Stimulated activated naive B cell treated with anti-CD40 and anti-IgM and Interleukin-4, amounts not matched to agents 10 μg/mL and 1 μg/mL and 100 μg/mL, for 72 hours (primary cell): Measurements from ENCODE around the gene TMEM229A.
"Not testable (repeated sequence)": the region's sequence is repeated elsewhere in the genome, so short reads cannot be mapped to it uniquely, and the experiment has no call there.

ENCODE experiments used
- ATAC-seq, 2 donors: fragments of 150-1000 bp; cut with Tn5 transposase; replicated peaks; 2 replicates each; pipeline ENCODE4 v1.10.0; 2021; ENCODE audit warnings: moderate library complexity in 1 of 2
- DNase-seq: peaks from one replicate; pipeline ENCODE4 v3.0.0; 2021
- H3K27ac Mint-ChIP-seq: one replicate; pipeline ENCODE4 v1.8.0; 2022; ENCODE audit warnings: mild to moderate bottlenecking, mixed read lengths
- H3K27me3 Mint-ChIP-seq, 2 donors: one replicate each; pipeline ENCODE4 v1.8.0; 2022; ENCODE audit warnings: mixed read lengths in 2 of 2
- H3K36me3 Mint-ChIP-seq, 2 donors: one replicate each; pipeline ENCODE4 v1.8.0; 2022; ENCODE audit warnings: mixed read lengths in 2 of 2, mild to moderate bottlenecking in 1 of 2
- H3K4me1 Mint-ChIP-seq, 2 donors: one replicate each; pipeline ENCODE4 v1.8.0; 2022; ENCODE audit warnings: mixed read lengths in 2 of 2, mild to moderate bottlenecking in 1 of 2
- H3K4me3 Mint-ChIP-seq, 2 donors: one replicate each; pipeline ENCODE4 v1.8.0; 2022; ENCODE audit warnings: mild to moderate bottlenecking in 2 of 2, mixed read lengths in 2 of 2, moderate library complexity in 1 of 2
- H3K9me3 Mint-ChIP-seq, 2 donors: one replicate each; pipeline ENCODE4 v1.8.0; 2022; ENCODE audit warnings: mixed read lengths in 2 of 2, mild to moderate bottlenecking in 1 of 2

TMEM229A gene

DNA sequence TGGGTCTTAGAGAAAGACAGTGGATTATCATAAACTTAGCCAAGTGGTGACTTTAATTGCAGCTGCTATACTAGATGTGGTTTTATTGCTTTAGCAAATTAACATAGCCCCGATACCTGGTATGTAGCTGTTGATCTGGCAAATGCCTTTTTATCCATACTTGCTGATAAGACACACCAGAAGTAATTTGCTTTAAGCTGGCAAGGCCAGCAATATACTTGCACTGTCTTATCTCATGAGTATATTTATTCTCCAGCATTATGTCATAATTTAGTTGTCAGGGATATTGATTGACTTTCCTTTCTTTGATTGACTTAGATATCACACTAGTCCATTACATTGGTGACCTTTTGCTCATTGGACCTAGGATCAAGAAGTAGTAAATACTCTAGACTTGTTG lies 12.8 kb downstream of the TMEM229A start:
- no peaks in the 10 kb centered on the region for H3K4me1 Mint-ChIP-seq

DNA sequence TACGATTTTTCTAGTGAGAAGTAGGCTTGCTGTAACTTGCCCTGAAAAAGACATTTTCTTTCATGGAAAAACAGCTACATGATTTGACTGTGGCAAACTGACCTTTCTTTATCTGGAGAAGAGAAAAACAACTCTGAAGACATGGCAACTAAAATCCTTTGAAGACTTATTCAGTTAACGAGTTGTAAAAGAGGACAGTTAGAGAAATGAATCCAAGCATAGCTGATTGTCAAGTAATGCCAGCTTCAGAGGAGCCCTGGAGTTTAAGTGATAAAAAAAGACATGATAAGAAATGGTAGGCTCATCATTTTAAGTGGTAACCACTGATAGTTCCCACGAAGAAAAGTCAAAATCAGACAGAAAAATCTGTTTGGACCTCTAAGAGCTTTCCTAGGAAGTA lies 19.6 kb downstream of the TMEM229A start:
- Mint-ChIP-seq H3K4me1 (no peaks in the 10 kb centered on the region), H3K27ac (no peak overlapping the region), H3K9me3 (no peaks in the 10 kb centered on the region), H3K4me3 (no peak overlapping the region), H3K27me3 (no peaks in the 10 kb centered on the region), H3K36me3 (no peaks in the 10 kb centered on the region)
- no peak for ATAC-seq
- DNase-seq = no peak

More for the DNA sequence above, 12.8 kb downstream of the TMEM229A start:
- Mint-ChIP-seq H3K36me3 (no peaks in the 10 kb centered on the region), H3K27me3 (no peaks in the 10 kb centered on the region), H3K27ac (no peak overlapping the region), H3K4me3 (no peak overlapping the region), H3K9me3 (peaks cover 0 to 2% of the 10 kb centered on the region in 2 donors)
- DNase-seq (no peak), ATAC-seq (no peak)

- H3K4me3 Mint-ChIP-seq = no peak overlapping the region
- ATAC-seq (no peak), DNase-seq (no peak)
- H3K9me3 Mint-ChIP-seq = no peaks in the 10 kb centered on the region
- H3K27ac Mint-ChIP-seq = no peak overlapping the region
- H3K4me1 Mint-ChIP-seq = no peaks in the 10 kb centered on the region
- no peaks in the 10 kb centered on the region for H3K36me3 Mint-ChIP-seq
- H3K27me3 Mint-ChIP-seq = no peaks in the 10 kb centered on the region
Measured at GRCh38 chr7:124012864-124013263, 20.0 kb downstream of the TMEM229A start.

DNA sequence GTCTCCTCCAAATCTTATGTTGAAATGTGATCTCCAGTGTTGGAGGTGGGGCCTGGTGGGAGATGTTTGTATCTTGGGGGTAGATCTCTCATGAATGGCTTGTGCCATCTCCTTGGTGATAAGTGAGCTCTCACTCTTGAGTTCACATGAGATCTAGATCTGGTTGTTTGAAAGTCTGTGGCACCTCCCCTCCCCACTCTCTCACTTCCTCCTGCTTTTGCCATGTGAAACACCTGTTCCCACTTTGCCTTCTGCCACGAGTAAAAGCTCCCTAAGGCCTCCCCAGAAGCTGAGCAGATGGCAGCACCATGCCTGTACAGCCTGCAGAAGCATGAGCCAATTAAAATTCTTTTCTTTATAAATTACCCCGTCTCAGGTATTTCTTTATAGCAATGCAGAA lies 23.5 kb downstream of the TMEM229A start:
- Mint-ChIP-seq H3K27ac (no peak overlapping the region), H3K4me3 (no peak overlapping the region), H3K4me1 (no peaks in the 10 kb centered on the region), H3K27me3 (no peaks in the 10 kb centered on the region), H3K9me3 (no peaks in the 10 kb centered on the region), H3K36me3 (no peaks in the 10 kb centered on the region)
- DNase-seq (no peak), ATAC-seq (no peak)

- H3K4me1 Mint-ChIP-seq, H3K27ac Mint-ChIP-seq: not testable (repeated sequence)
Measured at GRCh38 chr7:124008296-124008695, 24.6 kb downstream of the TMEM229A start.

DNA sequence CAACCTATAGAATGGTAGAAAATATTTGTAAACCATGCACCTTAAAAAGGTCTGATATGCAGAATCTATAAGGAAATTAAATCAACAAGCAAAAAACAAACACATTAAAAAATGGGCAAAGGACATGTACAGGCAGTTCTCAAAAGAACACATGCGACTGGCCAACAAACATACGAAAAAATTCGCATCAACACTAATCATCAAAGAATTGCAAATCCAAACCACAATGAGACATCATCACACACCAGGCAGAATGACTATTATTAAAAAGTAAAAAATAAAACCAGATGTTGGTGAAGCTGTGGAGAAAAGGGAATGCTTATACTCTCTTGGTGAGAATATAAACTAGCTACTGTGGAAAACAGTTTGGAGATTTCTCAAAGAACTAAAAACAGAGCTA lies 33.2 kb downstream of the TMEM229A start:
- no peaks in the 10 kb centered on the region for H3K27me3 Mint-ChIP-seq
- no peaks in the 10 kb centered on the region for H3K36me3 Mint-ChIP-seq
- DNase-seq (no peak), ATAC-seq (no peak)
- no peaks in the 10 kb centered on the region for H3K4me1 Mint-ChIP-seq
- no peak overlapping the region for H3K4me3 Mint-ChIP-seq
- peaks cover 16 to 18% of the 10 kb centered on the region in 2 donors for H3K9me3 Mint-ChIP-seq
- H3K27ac Mint-ChIP-seq = no peak overlapping the region

More at GRCh38 chr7:124008296-124008695, 24.6 kb downstream of the TMEM229A start:
- not testable (repeated sequence) for H3K4me3 Mint-ChIP-seq, H3K9me3 Mint-ChIP-seq, DNase-seq, H3K27me3 Mint-ChIP-seq, ATAC-seq, H3K36me3 Mint-ChIP-seq

DNA sequence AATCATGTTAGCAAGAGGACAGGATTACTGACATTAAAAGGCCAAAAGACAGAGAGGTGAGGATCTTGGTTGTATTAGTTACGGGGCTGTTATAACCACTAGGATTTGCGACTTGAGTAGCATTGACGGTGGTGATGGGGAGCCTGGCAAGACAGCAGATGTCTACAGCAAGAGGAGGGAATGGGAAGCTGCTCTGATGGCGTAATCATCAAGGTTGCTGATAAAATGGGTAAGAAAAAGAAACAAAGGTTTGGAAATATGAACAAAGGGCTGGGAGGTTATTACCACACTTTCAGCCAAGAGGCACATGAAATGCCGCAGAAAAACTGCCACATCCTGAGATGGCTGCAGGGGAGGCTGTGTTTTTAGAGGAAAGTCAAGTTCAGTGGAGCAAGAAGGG lies 33.9 kb downstream of the TMEM229A start:
- Mint-ChIP-seq H3K36me3 (no peaks in the 10 kb centered on the region), H3K27me3 (no peaks in the 10 kb centered on the region), H3K9me3 (peaks cover 16 to 18% of the 10 kb centered on the region in 2 donors), H3K4me1 (no peaks in the 10 kb centered on the region), H3K27ac (no peak overlapping the region), H3K4me3 (no peak overlapping the region)
- DNase-seq = no peak
- ATAC-seq = no peak

GRCh38 chr7:123996327-123996625 lies 36.6 kb downstream of the TMEM229A start:
- Mint-ChIP-seq H3K9me3 (peaks cover 5 to 10% of the 10 kb centered on the region in 2 donors), H3K4me1 (no peaks in the 10 kb centered on the region), H3K4me3 (no peak overlapping the region), H3K27me3 (no peaks in the 10 kb centered on the region), H3K27ac (no peak overlapping the region), H3K36me3 (no peaks in the 10 kb centered on the region)
- DNase-seq = no peak
- ATAC-seq = no peak

- H3K4me1 Mint-ChIP-seq = no peaks in the 10 kb centered on the region
- no peaks in the 10 kb centered on the region for H3K36me3 Mint-ChIP-seq
- no peak for ATAC-seq
- no peaks in the 10 kb centered on the region for H3K27me3 Mint-ChIP-seq
- no peak overlapping the region for H3K4me3 Mint-ChIP-seq
- H3K9me3 Mint-ChIP-seq = peaks cover 3 to 8% of the 10 kb centered on the region in 2 donors
- no peak for DNase-seq
- H3K27ac Mint-ChIP-seq = no peak overlapping the region
Measured at GRCh38 chr7:123995617-123996326, 37.1 kb downstream of the TMEM229A start.

- no peaks in the 10 kb centered on the region for H3K27me3 Mint-ChIP-seq
- H3K4me3 Mint-ChIP-seq = no peak overlapping the region
- ATAC-seq = no peak
- H3K27ac Mint-ChIP-seq = no peak overlapping the region
- H3K9me3 Mint-ChIP-seq = peaks cover 7 to 10% of the 10 kb centered on the region in 2 donors
- no peaks in the 10 kb centered on the region for H3K36me3 Mint-ChIP-seq
- H3K4me1 Mint-ChIP-seq = no peaks in the 10 kb centered on the region
- DNase-seq = no peak
Measured at GRCh38 chr7:123994449-123994848, 38.4 kb downstream of the TMEM229A start.

- peaks cover 10% of the 10 kb centered on the region in 2 donors for H3K9me3 Mint-ChIP-seq
- H3K36me3 Mint-ChIP-seq = no peaks in the 10 kb centered on the region
- no peaks in the 10 kb centered on the region for H3K4me1 Mint-ChIP-seq
- ATAC-seq (no peak), DNase-seq (no peak)
- no peak overlapping the region for H3K4me3 Mint-ChIP-seq
- H3K27ac Mint-ChIP-seq = no peak overlapping the region
- no peaks in the 10 kb centered on the region for H3K27me3 Mint-ChIP-seq
Measured at GRCh38 chr7:123993996-123994395, 38.9 kb downstream of the TMEM229A start.

DNA sequence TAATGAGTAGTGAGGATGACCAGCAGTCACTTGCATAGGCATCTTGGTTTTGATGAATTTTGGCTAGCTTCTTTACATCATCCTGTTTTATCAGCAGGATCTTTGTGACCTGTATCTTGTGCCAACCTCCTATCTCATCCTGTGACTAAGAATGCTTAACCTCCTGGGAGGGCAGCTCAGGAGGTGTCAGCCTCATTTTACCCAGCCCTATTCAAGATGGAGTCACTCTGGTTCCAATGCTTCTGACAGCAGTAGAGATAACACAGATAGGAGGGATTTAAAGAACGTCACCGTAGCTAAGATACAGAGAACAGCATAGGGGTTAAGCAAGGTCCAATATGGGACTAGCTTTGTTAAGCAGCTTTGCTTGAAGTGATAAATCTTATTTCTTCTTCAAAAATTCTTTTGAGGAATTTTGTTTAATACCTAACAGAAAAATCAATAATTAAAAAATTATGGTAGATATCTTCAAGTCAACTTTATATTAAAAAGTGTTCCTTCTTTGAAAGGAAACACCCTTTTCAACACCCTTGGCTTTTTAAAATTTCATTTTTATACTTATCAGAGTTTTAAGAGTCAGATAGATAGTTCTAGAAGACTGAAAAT lies 39.9 kb downstream of the TMEM229A start:
- Mint-ChIP-seq H3K9me3 (peaks cover 7 to 10% of the 10 kb centered on the region in 2 donors), H3K27ac (no peak overlapping the region), H3K27me3 (no peaks in the 10 kb centered on the region), H3K36me3 (no peaks in the 10 kb centered on the region), H3K4me3 (no peak overlapping the region), H3K4me1 (no peaks in the 10 kb centered on the region)
- ATAC-seq (no peak), DNase-seq (no peak)

GRCh38 chr7:123987445-123987844 lies 45.4 kb downstream of the TMEM229A start:
- DNase-seq = no peak
- no peak for ATAC-seq
- no peaks in the 10 kb centered on the region for H3K4me1 Mint-ChIP-seq
- H3K27me3 Mint-ChIP-seq = no peaks in the 10 kb centered on the region
- no peak overlapping the region for H3K4me3 Mint-ChIP-seq
- no peak overlapping the region for H3K27ac Mint-ChIP-seq
- no peaks in the 10 kb centered on the region for H3K36me3 Mint-ChIP-seq
- H3K9me3 Mint-ChIP-seq = peaks cover 4 to 6% of the 10 kb centered on the region in 2 donors
